Measurements from ENCODE around the gene PPFIBP1. TPM values are rescaled to one million over a fixed set of nuclear protein-coding genes. Genes with fewer than 3 reads are reported as not detected.
"Not testable (repeated sequence)": the region's sequence is repeated elsewhere in the genome, so short reads cannot be mapped to it uniquely, and the experiment has no call there.

The PPFIBP1 gene
- polyA plus RNA-seq, 6 donors from 2014 or later = 8.2 to 19.0 (median 14.4) TPM

DNA sequence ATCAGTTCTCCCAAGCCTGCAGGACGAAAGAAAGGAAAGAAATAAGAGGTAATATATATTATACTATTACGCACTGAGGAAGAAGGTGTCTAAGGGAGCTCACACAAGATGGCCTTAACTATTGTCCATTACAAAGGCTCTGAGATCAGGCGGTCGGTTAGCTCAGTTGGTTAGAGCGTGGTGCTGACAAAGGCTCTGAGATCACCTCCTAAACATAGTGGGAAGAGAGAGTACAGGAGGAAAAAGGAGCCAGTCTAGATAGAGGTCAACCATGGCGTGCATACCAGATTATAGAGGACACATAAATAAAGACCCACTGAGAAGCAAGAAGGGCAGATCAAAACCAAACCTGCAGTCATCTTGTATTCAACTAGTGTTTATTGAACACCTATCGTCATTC, 118.9 kb downstream of the PPFIBP1 start:
- not testable (repeated sequence) for DNase-seq; H3K9me3 Mint-ChIP-seq; H3K36me3 Mint-ChIP-seq; ATAC-seq (ENCODE audit: low read depth in 2 of 2); H3K4me1 Mint-ChIP-seq; H3K27ac Mint-ChIP-seq; H3K4me3 Mint-ChIP-seq; H3K27me3 Mint-ChIP-seq

DNA sequence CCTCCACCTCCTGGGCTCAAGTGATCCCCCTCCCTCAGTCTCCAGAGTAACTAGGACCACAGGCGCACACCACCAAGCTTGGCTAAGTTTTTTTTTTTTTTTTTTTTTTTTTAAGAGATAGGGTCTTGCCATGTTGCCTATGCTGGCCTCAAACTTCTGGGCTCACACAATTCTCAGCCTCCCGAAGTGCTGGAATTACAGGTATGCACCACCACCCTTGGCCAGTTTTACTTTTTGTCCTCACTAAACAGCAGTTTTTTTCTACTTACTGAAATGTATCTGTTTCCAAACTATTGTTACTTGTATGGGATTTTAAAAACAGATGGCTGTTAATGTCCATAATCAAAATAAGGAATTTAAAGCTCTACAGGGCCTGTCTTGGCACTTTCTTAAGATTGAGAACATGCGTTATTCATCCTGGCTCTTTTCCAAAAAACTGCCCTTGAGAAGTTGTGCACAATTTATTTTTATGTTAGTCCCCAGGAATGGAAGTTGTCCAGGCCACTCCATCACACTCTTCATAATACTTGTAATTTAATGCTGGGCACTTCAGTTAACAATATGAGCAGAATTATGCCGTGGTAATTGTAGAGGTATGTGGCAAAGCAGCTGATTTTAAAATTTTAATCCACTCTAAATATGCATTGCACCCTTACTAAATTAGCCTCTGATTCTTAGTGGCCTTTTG, 120.3 kb downstream of the PPFIBP1 start:
- no peak for DNase-seq
- H3K4me3 Mint-ChIP-seq = no peak overlapping the region
- peaks cover 0 to 3% (median 0%) of the 10 kb centered on the region in 3 donors for H3K4me1 Mint-ChIP-seq
- no peaks in the 10 kb centered on the region for H3K9me3 Mint-ChIP-seq
- ATAC-seq (ENCODE audit: low read depth in 2 of 2) = no peak
- no peaks in the 10 kb centered on the region for H3K27me3 Mint-ChIP-seq
- H3K27ac Mint-ChIP-seq = no peak overlapping the region
- H3K36me3 Mint-ChIP-seq = peaks cover 0 to 7% of the 10 kb centered on the region in 2 donors

DNA sequence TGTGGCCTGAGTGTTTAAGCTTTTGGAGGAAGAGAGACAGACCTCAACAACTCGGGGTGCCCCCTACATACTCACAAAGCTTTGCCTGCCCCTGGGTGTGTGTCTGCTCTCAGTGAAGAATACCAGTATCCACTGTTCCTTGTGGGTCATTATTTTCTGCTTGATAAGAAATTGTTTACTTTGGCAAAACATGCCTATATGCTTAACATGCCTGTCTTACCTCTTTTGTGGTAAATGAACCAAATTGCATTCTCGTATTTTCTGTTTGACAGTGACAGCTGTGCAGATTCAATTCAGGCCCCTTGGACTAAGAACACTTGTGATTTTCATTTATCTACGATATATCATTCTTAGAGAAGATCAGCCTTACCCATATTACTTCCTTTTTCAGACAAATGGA, 121.7 kb downstream of the PPFIBP1 start:
- peaks cover 0 to 3% (median 0%) of the 10 kb centered on the region in 3 donors for H3K4me1 Mint-ChIP-seq
- H3K27me3 Mint-ChIP-seq = no peaks in the 10 kb centered on the region
- ATAC-seq (ENCODE audit: low read depth in 2 of 2) = no peak
- peak overlapping the region in 1 of 6 donors; percentile 13 for H3K27ac Mint-ChIP-seq
- H3K36me3 Mint-ChIP-seq = peaks cover 0 to 7% of the 10 kb centered on the region in 2 donors
- H3K9me3 Mint-ChIP-seq = no peaks in the 10 kb centered on the region
- DNase-seq = no peak
- H3K4me3 Mint-ChIP-seq = no peak overlapping the region

DNA sequence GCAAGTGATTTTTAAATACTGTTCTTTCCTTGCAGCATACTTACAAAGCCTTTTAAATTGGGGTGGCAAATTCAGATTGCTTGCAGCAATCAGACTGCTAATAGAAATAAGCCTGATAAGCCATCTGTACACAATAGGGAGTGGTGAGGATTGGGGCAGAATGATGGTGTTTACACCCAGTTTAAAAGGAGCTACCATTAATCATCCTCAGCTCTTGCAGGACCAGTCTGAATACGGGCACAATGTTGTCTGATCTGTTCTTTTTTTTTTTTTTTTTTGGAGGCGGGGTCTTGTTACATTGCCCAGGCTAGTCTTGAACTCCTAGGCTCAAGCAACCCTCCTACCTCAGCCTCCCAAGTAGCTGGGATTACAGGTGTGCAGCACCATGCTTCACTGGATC, 122.1 kb downstream of the PPFIBP1 start:
- Mint-ChIP-seq H3K27ac (no peak overlapping the region), H3K4me3 (no peak overlapping the region), H3K27me3 (no peaks in the 10 kb centered on the region), H3K4me1 (peaks cover 0 to 3% (median 0%) of the 10 kb centered on the region in 3 donors), H3K9me3 (no peaks in the 10 kb centered on the region), H3K36me3 (peaks cover 0 to 7% of the 10 kb centered on the region in 2 donors)
- DNase-seq (no peak), ATAC-seq (ENCODE audit: low read depth in 2 of 2) (no peak)

DNA sequence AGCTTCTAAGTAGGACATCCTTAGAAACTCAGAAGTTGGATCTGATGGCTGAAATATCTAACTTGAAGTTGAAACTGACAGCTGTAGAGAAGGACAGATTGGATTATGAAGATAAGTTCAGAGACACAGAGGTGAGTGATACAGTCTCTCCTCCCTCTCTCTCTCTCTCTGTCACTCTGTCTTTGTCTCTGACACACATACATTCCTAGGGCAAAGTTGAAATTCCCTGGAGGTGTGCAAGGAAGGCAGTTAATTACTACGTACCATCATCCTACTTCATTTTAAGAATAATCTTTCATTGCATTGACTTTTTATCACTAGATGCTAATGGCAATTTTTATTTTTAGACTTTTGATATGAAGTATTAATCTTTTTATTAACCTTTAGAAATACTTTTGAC, 126.0 kb downstream of the PPFIBP1 start:
- H3K27me3 Mint-ChIP-seq = no peaks in the 10 kb centered on the region
- H3K4me1 Mint-ChIP-seq = no peaks in the 10 kb centered on the region
- DNase-seq (no peak), ATAC-seq (ENCODE audit: low read depth in 2 of 2) (no peak)
- no peaks in the 10 kb centered on the region for H3K9me3 Mint-ChIP-seq
- H3K27ac Mint-ChIP-seq = no peak overlapping the region
- H3K36me3 Mint-ChIP-seq = peaks cover 0 to 7% of the 10 kb centered on the region in 2 donors
- no peak overlapping the region for H3K4me3 Mint-ChIP-seq

DNA sequence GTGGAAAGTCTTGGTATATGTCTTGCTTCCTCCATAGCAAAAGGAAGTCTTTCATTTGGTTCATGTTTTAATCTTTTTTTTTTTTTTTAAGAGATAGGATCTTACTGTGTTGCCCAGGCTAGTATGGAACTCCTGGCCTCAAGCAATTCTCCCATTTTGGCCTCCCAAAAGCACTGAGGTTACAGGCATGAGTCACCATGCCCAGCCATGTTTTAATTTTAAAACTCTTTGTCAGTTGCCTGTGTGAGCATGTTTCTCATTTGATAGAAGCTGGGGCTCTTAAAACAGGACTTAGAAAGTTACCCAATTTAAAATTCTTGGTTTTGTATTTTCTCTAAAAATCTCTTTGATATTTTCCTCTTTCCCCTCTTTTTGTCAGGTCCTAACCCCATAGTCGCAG, 127.2 kb downstream of the PPFIBP1 start:
- Mint-ChIP-seq H3K27ac (no peak overlapping the region), H3K4me3 (no peak overlapping the region), H3K4me1 (no peaks in the 10 kb centered on the region), H3K27me3 (no peaks in the 10 kb centered on the region), H3K9me3 (no peaks in the 10 kb centered on the region), H3K36me3 (peaks cover 0 to 7% of the 10 kb centered on the region in 2 donors)
- ATAC-seq (ENCODE audit: low read depth in 2 of 2) (no peak), DNase-seq (no peak)

DNA sequence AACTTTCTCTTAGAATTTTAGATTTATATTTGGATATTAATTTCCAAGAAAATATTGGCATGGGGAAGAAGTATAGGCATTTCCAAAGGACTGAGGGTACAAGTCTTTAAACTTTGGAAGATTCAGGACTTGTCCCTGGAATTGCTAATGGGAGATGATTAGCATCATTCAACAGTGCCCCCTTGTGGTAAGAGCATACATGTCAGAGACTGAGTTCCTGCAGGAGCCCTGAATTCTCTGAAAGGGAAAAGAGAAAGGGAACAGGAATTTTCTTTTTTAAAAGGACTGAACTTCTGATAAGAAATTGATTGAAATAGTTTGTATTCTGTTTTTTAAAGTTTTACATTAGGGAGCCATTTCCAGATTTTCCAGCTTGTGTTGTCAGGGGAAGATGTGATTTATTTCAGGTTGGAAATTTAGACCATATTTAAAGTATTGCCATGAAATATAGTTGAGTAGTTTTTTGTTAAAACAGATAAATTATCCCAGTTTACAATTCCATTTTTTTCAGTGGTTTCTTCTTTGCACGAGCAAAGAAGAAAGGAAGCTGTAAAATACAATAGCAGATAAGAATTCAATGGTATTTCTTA, 128.3 kb downstream of the PPFIBP1 start:
- DNase-seq = peak; percentile 38
- Mint-ChIP-seq H3K4me3 (no peak overlapping the region), H3K9me3 (no peaks in the 10 kb centered on the region), H3K36me3 (peaks cover 4 to 5% of the 10 kb centered on the region in 2 donors), H3K27ac (no peak overlapping the region), H3K4me1 (no peaks in the 10 kb centered on the region), H3K27me3 (no peaks in the 10 kb centered on the region)
- ATAC-seq (ENCODE audit: low read depth in 2 of 2) = no peak

DNA sequence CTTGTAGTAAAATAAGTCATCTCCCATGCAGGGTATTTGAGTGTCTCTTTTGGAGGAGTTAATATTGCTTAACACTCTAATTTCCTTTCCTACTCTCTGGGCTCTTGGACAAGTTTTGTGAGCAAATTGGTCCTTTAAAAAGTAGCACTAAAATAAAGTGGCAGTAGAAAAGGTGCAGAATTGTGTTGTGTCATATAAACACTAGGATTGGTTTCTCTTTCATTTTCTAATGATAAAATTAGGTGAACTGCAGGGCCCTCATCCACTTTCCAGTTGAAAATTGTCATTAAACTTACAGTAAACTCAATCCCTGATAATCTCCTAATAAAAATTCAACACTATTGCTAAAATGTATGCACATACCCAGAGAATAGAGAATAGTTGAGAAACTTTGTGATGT, 129.7 kb downstream of the PPFIBP1 start:
- Mint-ChIP-seq H3K4me1 (no peaks in the 10 kb centered on the region), H3K36me3 (peaks cover 0 to 6% of the 10 kb centered on the region in 2 donors), H3K4me3 (no peak overlapping the region), H3K27ac (peak overlapping the region in 1 of 6 donors; percentile 19), H3K27me3 (no peaks in the 10 kb centered on the region), H3K9me3 (no peaks in the 10 kb centered on the region)
- ATAC-seq (ENCODE audit: low read depth in 2 of 2) (no peak), DNase-seq (no peak)

DNA sequence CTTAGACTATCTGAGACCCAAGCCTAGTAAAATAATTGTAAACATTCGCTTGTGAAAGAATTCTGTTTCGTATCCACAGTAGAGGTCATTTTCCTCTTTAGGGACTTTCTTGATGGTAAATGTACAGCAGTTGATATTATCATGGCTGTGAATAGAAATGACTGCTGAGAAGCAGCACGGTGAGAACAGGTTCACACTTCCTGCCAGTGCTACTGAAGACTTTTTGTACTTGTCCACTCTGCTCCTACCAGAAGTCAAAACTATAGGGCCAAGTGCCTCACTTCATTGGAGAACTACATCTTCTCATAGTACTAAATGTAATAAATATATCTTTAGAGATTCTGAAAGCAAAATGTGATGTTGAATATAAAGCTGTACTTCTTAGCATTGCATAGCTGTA, 131.5 kb downstream of the PPFIBP1 start:
- not testable (repeated sequence) for ATAC-seq (ENCODE audit: low read depth in 2 of 2); H3K27ac Mint-ChIP-seq; H3K9me3 Mint-ChIP-seq; DNase-seq; H3K4me1 Mint-ChIP-seq; H3K27me3 Mint-ChIP-seq; H3K4me3 Mint-ChIP-seq
- H3K36me3 Mint-ChIP-seq = peaks cover 0 to 14% of the 10 kb centered on the region in 2 donors

DNA sequence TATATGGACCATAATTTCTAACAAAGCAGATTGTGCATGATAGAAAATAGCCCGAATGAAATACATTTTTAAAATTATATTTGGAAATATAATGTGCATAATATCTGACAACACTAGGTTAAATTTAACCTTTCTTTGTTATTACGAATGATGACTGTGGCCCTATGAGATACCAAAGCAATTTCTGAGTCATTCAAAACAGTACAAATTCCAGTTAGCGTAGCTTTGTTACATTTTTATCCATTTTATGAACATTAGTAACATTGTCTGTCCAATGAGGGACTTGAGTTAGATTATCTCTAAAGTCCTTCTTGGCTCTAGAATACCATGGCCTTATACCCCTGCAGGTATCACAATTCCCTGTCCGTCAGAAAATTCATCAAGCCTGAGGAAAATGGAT, 133.3 kb downstream of the PPFIBP1 start:
- no peak for DNase-seq

DNA sequence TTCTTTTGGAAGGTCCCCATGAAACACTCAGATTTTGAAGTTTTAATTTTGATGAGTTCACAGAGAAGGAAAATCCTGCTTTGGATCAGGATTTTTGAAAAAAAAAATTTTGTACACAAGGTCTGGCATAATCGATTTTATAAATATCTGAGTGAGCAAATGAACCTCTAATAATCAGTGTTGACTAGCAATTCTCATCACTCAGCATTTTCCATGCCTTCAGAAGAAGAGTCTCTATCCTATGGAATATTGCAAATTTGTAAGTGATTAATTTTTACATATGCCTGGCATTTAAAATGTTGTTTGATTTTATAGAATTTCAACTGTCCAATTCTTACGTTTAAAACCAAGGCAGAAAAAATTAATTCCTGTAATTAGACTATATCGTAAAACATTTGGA, 141.7 kb downstream of the PPFIBP1 start:
- Mint-ChIP-seq H3K4me1 (no peaks in the 10 kb centered on the region), H3K27ac (no peak overlapping the region), H3K4me3 (no peak overlapping the region), H3K36me3 (peaks cover 21 to 45% of the 10 kb centered on the region in 2 donors), H3K27me3 (no peaks in the 10 kb centered on the region), H3K9me3 (no peaks in the 10 kb centered on the region)
- no peak for DNase-seq
- ATAC-seq (ENCODE audit: low read depth in 2 of 2) = no peak

More for the DNA sequence above, 133.3 kb downstream of the PPFIBP1 start:
- Mint-ChIP-seq H3K27me3 (no peaks in the 10 kb centered on the region), H3K36me3 (peaks cover 0 to 27% of the 10 kb centered on the region in 2 donors), H3K4me3 (no peak overlapping the region), H3K27ac (no peak overlapping the region), H3K9me3 (no peaks in the 10 kb centered on the region), H3K4me1 (no peaks in the 10 kb centered on the region)
- no peak for ATAC-seq (ENCODE audit: low read depth in 2 of 2)

DNA sequence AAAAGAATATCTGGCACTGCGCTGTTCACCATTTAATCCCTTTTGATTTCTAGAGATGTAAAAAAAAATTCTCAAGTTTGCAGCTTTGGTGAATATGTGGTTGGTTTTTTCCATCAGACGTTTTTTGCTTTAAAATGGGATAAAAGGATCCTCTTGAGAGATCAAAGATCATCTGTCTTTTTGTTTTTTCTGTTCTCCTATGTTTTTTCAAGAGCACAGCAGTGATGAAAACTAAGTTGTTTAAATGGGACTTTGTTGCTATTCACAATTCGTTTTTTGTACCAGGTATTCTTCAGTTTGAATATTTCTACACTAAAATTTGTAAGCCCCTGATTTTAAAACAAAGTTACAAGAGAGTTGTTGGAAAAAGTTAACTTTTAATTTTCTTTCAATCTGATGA, 142.5 kb downstream of the PPFIBP1 start:
- ATAC-seq (ENCODE audit: low read depth in 2 of 2) (no peak), DNase-seq (no peak)
- no peak overlapping the region for H3K4me3 Mint-ChIP-seq
- no peak overlapping the region for H3K27ac Mint-ChIP-seq
- no peaks in the 10 kb centered on the region for H3K9me3 Mint-ChIP-seq
- H3K27me3 Mint-ChIP-seq = no peaks in the 10 kb centered on the region
- no peaks in the 10 kb centered on the region for H3K4me1 Mint-ChIP-seq
- H3K36me3 Mint-ChIP-seq = peaks cover 21 to 40% of the 10 kb centered on the region in 2 donors

DNA sequence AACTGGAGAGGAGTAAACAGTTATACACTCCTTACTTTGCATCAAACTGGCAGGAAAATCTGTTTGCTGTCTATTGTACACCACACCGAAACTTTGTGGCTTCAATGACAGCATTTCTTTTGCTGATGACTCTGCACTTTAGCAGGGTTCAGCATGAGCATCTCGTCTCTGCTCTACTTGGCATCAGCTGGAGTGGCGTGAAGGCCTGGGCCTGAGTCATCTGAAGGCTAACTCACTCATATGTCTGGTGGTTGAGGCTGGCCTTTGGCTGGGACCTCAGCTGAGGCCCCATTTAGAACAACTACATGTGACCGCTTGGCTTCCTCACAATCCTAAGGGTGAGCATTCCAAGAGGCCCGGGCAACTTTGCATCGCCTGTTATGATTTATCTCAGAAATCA, 143.5 kb downstream of the PPFIBP1 start:
- H3K4me1 Mint-ChIP-seq = no peaks in the 10 kb centered on the region
- H3K4me3 Mint-ChIP-seq = no peak overlapping the region
- no peaks in the 10 kb centered on the region for H3K9me3 Mint-ChIP-seq
- ATAC-seq (ENCODE audit: low read depth in 2 of 2) (no peak), DNase-seq (no peak)
- peak overlapping the region in 1 of 6 donors; percentile 73 for H3K27ac Mint-ChIP-seq
- peaks cover 21 to 31% of the 10 kb centered on the region in 2 donors for H3K36me3 Mint-ChIP-seq
- H3K27me3 Mint-ChIP-seq = no peaks in the 10 kb centered on the region

DNA sequence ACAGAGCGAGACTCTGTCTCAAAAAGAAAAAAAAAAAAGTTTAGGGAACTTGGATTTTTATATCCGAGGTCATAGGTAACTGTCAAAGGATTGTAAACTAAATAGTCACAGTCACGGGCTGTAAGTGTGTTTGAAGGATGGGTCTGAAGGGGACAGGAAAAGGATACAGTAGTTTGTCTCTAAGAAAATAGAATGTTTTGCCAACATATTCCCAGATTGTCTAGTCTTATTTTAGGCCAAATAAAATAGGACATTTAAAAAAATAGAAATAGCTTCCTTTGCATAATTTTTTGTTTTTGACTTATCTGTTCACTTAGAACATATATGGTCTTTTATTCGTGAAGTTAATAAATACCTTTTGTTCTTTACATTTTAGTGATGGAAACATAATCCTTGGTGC, 148.0 kb downstream of the PPFIBP1 start:
- no peaks in the 10 kb centered on the region for H3K9me3 Mint-ChIP-seq
- DNase-seq = no peak
- H3K4me1 Mint-ChIP-seq = no peaks in the 10 kb centered on the region
- no peak overlapping the region for H3K4me3 Mint-ChIP-seq
- no peak overlapping the region for H3K27ac Mint-ChIP-seq
- peaks cover 13 to 26% of the 10 kb centered on the region in 2 donors for H3K36me3 Mint-ChIP-seq
- no peak for ATAC-seq (ENCODE audit: low read depth in 2 of 2)
- no peaks in the 10 kb centered on the region for H3K27me3 Mint-ChIP-seq

Measured in naive B cell (primary cell).